GM19328 (cell line): ENCODE measurements around the gene SLC4A5.
A peak's percentile ranks its signal among the peaks of the same experiment; 100 is the strongest.
"Not testable (repeated sequence)": the region's sequence is repeated elsewhere in the genome, so short reads cannot be mapped to it uniquely, and the experiment has no call there.

ENCODE experiments used
- ATAC-seq: cut with Tn5 transposase; IDR thresholded peaks from one replicate; pipeline ENCODE4 v1.9.1; 2021; ENCODE audit warnings: mild to moderate bottlenecking, moderate library complexity; ENCODE audit not compliant: unreplicated experiment

Gene SLC4A5

GRCh38 chr2:74206180-74206688 lies 137.0 kb downstream of the SLC4A5 start:
- peak; percentile 56 for ATAC-seq

DNA sequence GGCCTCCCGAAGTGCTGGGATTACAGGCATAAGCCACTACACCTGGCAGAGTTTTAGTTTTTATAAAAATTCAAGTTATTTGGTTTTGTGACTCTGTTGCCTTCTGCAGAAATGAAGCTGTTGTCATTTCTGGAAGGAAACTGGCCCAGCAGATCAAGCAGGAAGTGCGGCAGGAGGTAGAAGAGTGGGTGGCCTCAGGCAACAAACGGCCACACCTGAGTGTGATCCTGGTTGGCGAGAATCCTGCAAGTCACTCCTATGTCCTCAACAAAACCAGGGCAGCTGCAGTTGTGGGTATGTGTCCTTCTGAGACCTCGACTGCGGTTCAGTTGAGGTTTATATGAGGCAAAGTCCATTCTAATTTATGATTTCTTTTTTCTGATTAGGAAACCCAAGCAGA lies 137.6 kb downstream of the SLC4A5 start:
- no peak for ATAC-seq

- ATAC-seq, result no peak
These were observed 138.1 kb downstream of the SLC4A5 start for GRCh38 chr2:74205113-74205512.

DNA sequence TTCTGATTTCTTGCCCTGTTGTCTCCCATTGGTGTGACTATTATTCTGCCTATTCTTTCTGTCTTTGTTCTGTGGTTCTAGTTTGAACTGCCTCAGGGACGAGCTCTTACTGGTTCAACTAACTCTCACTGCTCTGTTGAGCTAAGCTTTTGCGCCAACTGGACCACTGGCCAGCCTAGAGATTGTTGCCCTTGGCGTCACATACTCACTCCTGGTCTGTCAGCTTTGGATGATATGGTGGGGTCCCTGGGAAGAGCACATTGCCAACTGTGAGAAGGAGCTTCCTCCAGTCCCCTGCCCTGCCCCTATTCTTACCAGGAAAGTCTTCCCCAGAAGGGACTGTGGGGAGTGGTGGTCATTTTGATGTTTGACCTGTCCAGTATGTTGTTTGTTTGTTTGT lies 138.8 kb downstream of the SLC4A5 start:
- ATAC-seq, result no peak

GRCh38 chr2:74201596-74201995 lies 141.6 kb downstream of the SLC4A5 start:
- no peak for ATAC-seq

DNA sequence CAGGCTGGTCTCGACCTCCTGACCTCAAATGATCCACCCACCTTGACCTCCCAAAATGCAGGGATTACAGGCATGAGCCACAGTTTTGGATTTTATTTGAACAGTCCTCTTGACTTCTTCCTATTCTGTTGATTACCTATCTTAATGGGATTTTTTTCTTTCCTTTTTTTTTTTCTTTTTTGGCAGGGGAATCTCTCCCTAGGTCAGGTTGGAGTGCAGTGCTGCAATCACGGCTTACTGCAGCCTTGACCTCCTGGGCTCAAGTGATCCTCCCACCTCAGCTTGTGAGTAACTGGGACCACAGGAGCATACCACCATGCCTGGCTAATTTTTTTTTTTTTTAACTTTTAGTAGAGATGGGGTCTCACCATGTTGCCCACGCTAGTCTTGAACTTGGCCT lies 142.0 kb downstream of the SLC4A5 start:
- ATAC-seq, result no peak

- ATAC-seq, result no peak
These were observed 143.3 kb downstream of the SLC4A5 start for GRCh38 chr2:74199871-74200305.

GRCh38 chr2:74199275-74199701 lies 143.9 kb downstream of the SLC4A5 start:
- no peak for ATAC-seq

- peak; percentile 88 for ATAC-seq
These were observed 144.5 kb downstream of the SLC4A5 start, which contains the start of gene MTHFD2 for GRCh38 chr2:74198461-74199274. Gene MTHFD2, plus strand, starts transcription at chr2:74198615. Its CDS starts 27 bp downstream, at chr2:74198642.

GRCh38 chr2:74198023-74198460 lies 145.2 kb downstream of the SLC4A5 start:
- ATAC-seq, result no peak

GRCh38 chr2:74197049-74197448 lies 146.2 kb downstream of the SLC4A5 start:
- no peak for ATAC-seq

- ATAC-seq, result no peak
These were observed 148.4 kb downstream of the SLC4A5 start for GRCh38 chr2:74194799-74195198.

- ATAC-seq, result no peak
These were observed 151.4 kb downstream of the SLC4A5 start for GRCh38 chr2:74191596-74192380.

GRCh38 chr2:74188696-74189095 lies 154.5 kb downstream of the SLC4A5 start:
- no peak for ATAC-seq

DNA sequence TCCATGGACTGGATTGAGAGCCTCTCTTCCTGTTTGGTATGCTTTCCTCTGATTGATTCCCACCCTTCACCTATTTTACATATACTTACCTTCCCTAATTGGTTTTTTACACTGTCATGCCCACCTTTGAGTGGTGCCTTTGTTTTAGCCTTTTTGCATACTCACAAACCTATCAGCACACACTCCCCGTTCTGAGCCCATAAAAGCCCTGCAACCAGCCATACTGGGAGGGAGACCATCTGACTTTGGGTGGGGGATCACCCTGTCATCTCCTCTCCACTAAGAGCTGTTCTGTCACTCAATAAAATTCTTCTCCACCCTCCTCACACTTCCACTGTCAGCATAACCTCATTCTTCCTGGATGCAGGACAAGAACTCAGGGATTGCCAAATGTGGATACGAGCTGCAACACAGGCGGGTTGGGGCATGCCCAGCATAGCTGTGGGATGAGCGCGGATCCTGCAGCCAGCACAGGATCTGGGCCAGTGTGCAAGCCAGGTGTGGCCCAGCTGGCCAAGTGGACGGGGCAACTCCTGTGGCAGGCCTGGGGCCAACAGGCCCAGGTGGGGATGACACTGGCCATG lies 155.1 kb downstream of the SLC4A5 start:
- ATAC-seq, result no peak

- ATAC-seq, result not testable (repeated sequence)
These were observed 156.5 kb downstream of the SLC4A5 start for GRCh38 chr2:74186706-74187105.

- ATAC-seq, result peak; percentile 54
These were observed 157.2 kb downstream of the SLC4A5 start for GRCh38 chr2:74186038-74186437.

GRCh38 chr2:74183878-74184277 lies 159.3 kb downstream of the SLC4A5 start:
- no peak for ATAC-seq

DNA sequence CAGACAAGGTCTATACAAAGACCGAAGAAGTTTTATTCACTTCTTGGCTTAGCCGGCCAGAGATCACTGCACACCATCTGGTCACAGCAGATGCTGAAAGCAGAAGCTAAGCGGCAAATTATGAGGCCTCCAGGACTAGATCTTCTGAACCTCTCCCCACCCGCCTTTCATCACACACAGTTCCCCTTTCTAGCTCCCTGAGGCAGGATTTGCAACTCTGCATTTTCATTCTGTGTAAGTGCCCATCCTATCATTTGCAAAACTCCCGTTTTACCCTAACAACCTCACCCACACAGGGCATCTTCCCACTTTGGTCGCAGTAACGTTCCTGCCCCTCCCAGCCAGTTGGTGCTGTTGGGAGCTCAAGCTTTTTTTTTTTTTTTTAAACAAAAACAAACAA lies 161.5 kb downstream of the SLC4A5 start:
- no peak for ATAC-seq

DNA sequence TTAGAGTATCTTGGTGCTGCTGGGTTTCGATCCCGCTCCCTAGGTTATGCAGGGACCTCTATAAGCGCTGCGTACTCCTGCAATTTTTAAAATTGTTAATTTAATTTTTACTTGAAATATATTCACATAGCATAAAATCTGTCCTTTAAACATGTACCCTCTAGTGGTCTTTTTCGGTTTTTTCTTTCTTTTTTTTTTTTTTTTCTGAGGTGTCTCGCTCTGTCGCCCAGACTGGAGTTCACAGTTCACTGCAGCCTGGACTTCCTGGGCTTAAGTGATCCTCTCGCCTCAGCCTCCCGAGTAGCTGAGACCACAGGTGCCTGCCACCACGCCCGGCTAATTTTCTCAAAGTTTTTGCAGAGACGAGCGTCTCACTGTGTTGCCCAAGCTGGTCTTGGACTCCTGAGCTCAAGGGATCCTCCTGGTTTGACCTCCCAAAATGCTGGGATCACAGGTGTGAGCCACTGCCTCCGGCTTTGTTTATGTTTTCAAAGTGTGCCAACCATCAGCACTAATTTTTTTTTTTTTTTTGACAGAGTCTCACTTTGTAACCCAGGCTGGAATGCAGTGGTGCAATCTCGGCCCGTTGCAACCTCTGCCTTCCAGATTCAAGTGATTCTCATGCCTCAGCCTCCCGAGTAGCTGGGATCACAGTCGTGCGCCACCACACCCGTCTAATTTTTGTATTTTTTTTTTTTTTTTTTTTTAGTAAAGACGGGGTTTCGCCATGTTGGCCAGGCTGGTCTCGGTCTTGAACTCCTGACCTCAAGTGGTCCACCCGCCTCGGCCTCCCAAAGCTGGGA lies 164.0 kb downstream of the SLC4A5 start:
- no peak for ATAC-seq
